H9 (cell line): Measurements from ENCODE around the gene CDRT4. TPM values are rescaled to one million over a fixed set of nuclear protein-coding genes. Genes with fewer than 3 reads are reported as not detected.
A peak's percentile ranks its signal among the peaks of the same experiment; 100 is the strongest.

ENCODE experiments used
- DNase-seq: peaks from one replicate; pipeline ENCODE4 v3.0.0-alpha.2; 2017
- H2AFZ ChIP-seq: one replicate; pipeline ENCODE4 v1.6.1; 2013; ENCODE audit warnings: mild to moderate bottlenecking, low read length, control low read depth, moderate library complexity
- H2AK5ac ChIP-seq: 2 replicates; pipeline ENCODE4 v1.6.1; 2013; ENCODE audit warnings: low read length, control low read depth, mixed read lengths; ENCODE audit not compliant: insufficient read length
- H2BK120ac ChIP-seq: one replicate; pipeline ENCODE4 v1.6.1; 2013; ENCODE audit warnings: low read depth, mild to moderate bottlenecking, low read length, control low read depth, inconsistent platforms; ENCODE audit not compliant: poor library complexity, severe bottlenecking
- H2BK12ac ChIP-seq: 2 replicates; pipeline ENCODE4 v1.6.1; 2013; ENCODE audit warnings: low read length, control low read depth, mixed read lengths, low read depth; ENCODE audit not compliant: insufficient read length
- H2BK15ac ChIP-seq: 2 replicates; pipeline ENCODE4 v1.6.1; 2013; ENCODE audit warnings: low read depth, low read length, control low read depth
- H2BK20ac ChIP-seq: one replicate; pipeline ENCODE4 v1.6.1; 2013; ENCODE audit warnings: low read depth, mild to moderate bottlenecking, low read length, control low read depth, inconsistent platforms; ENCODE audit not compliant: poor library complexity, severe bottlenecking
- H2BK5ac ChIP-seq: 2 replicates; pipeline ENCODE4 v1.6.1; 2013; ENCODE audit warnings: low read length, control low read depth, mixed read lengths; ENCODE audit not compliant: insufficient read length
- H3K14ac ChIP-seq: 2 replicates; pipeline ENCODE4 v1.6.1; 2013; ENCODE audit warnings: low read length, control low read depth; ENCODE audit not compliant: insufficient read depth
- H3K18ac ChIP-seq: 2 replicates; pipeline ENCODE4 v1.6.1; 2013; ENCODE audit warnings: low read depth, mild to moderate bottlenecking, mixed read lengths, low read length, control low read depth; ENCODE audit not compliant: insufficient read length
- H3K23ac ChIP-seq: 2 replicates; pipeline ENCODE4 v1.6.1; 2013; ENCODE audit warnings: low read length, control low read depth, mixed read lengths, low read depth; ENCODE audit not compliant: insufficient read length
- H3K23me2 ChIP-seq: 2 replicates; pipeline ENCODE4 v1.6.1; 2013; ENCODE audit warnings: low read depth, mild to moderate bottlenecking, mixed read lengths, low read length, control low read depth; ENCODE audit not compliant: insufficient read length, poor library complexity, severe bottlenecking
- H3K27ac ChIP-seq: 2 replicates; pipeline ENCODE4 v1.5.1; 2013; ENCODE audit warnings: low read length, control low read depth, mixed read lengths, low read depth; ENCODE audit not compliant: insufficient read length
- H3K27me3 ChIP-seq: 2 replicates; pipeline ENCODE4 v1.6.1; 2013; ENCODE audit warnings: low read length, control low read depth, inconsistent platforms; ENCODE audit not compliant: insufficient read depth
- H3K4ac ChIP-seq: 2 replicates; pipeline ENCODE4 v1.6.1; 2013; ENCODE audit warnings: low read depth, mild to moderate bottlenecking, control low read depth, inconsistent platforms, low read length, moderate library complexity
- H3K4me1 ChIP-seq: 2 replicates; pipeline ENCODE4 v1.6.1; 2013; ENCODE audit warnings: low read length, control low read depth, inconsistent platforms; ENCODE audit not compliant: insufficient read depth
- H3K4me2 ChIP-seq: 2 replicates; pipeline ENCODE4 v1.6.1; 2013; ENCODE audit warnings: low read length, control low read depth, mixed read lengths; ENCODE audit not compliant: insufficient read length, insufficient read depth
- H3K56ac ChIP-seq: 2 replicates; pipeline ENCODE4 v1.6.1; 2013; ENCODE audit warnings: low read depth, mild to moderate bottlenecking, mixed read lengths, low read length, control low read depth; ENCODE audit not compliant: insufficient read length
- H3K79me1 ChIP-seq: 2 replicates; pipeline ENCODE4 v1.6.1; 2013; ENCODE audit warnings: low read depth, mild to moderate bottlenecking, moderate library complexity, low read length, control low read depth, inconsistent platforms; ENCODE audit not compliant: insufficient read depth, poor library complexity, severe bottlenecking
- H3K79me2 ChIP-seq: 2 replicates; pipeline ENCODE4 v1.6.1; 2013; ENCODE audit warnings: low read length, control low read depth, inconsistent platforms; ENCODE audit not compliant: insufficient read depth
- H3K9ac ChIP-seq: 2 replicates; pipeline ENCODE4 v1.6.1; 2013; ENCODE audit warnings: low read length, control low read depth, mixed read lengths; ENCODE audit not compliant: insufficient read length; ENCODE audit errors: extremely low read depth
- H3K9me3 ChIP-seq: one replicate; pipeline ENCODE4 v1.6.1; 2013; ENCODE audit warnings: low read depth, low read length, inconsistent platforms; ENCODE audit not compliant: control insufficient read depth
- H3T11ph ChIP-seq: one replicate; pipeline ENCODE4 v1.6.1; 2013; ENCODE audit warnings: mild to moderate bottlenecking, low read length, control low read depth, inconsistent platforms
- H4K20me1 ChIP-seq: one replicate; pipeline ENCODE4 v1.6.1; 2013; ENCODE audit not compliant: control insufficient read depth, insufficient read length, insufficient read depth
- H4K5ac ChIP-seq: 2 replicates; pipeline ENCODE4 v1.6.1; 2013; ENCODE audit warnings: low read depth, mild to moderate bottlenecking, mixed read lengths, low read length, control low read depth; ENCODE audit not compliant: insufficient read length
- H4K8ac ChIP-seq: replicated peaks from 2 replicates; pipeline ENCODE4 v1.6.1; 2013; ENCODE audit warnings: low read length, control low read depth, mixed read lengths, low read depth; ENCODE audit not compliant: insufficient read length
- H4K91ac ChIP-seq: 2 replicates; pipeline ENCODE4 v1.6.1; 2013; ENCODE audit warnings: low read depth, mild to moderate bottlenecking, moderate library complexity, mixed read lengths, low read length, control low read depth; ENCODE audit not compliant: insufficient read length
- H3K27ac Mint-ChIP-seq, 3 experiments: 2 replicates in 2 of 3; 3 replicates in 1 of 3; pipeline ENCODE4 v1.8.0; 2020 to 2021; ENCODE audit warnings: mixed read lengths in 3 of 3, mild to moderate bottlenecking in 1 of 3, moderate library complexity in 1 of 3
- H3K27me3 Mint-ChIP-seq: 2 replicates; pipeline ENCODE4 v1.8.0; 2021; ENCODE audit warnings: low read depth, mild to moderate bottlenecking, moderate library complexity, mixed read lengths
- H3K36me3 Mint-ChIP-seq, 3 experiments: 2 replicates in 2 of 3; 3 replicates in 1 of 3; pipeline ENCODE4 v1.8.0; 2020 to 2021; ENCODE audit warnings: low read depth in 3 of 3, mixed read lengths in 3 of 3; ENCODE audit not compliant: insufficient read depth in 1 of 3
- H3K4me1 Mint-ChIP-seq, 2 experiments: 2 replicates each; pipeline ENCODE4 v1.8.0; 2020; ENCODE audit warnings: mixed read lengths in 2 of 2
- H3K4me3 Mint-ChIP-seq, 2 experiments: 2 replicates in 1 of 2; 3 replicates in 1 of 2; pipeline ENCODE4 v1.8.0; 2020 to 2021; ENCODE audit warnings: mild to moderate bottlenecking in 2 of 2, mixed read lengths in 2 of 2, moderate library complexity in 1 of 2
- H3K9me3 Mint-ChIP-seq, 2 experiments: 2 replicates in 1 of 2; 3 replicates in 1 of 2; pipeline ENCODE4 v1.8.0; 2020; ENCODE audit warnings: mild to moderate bottlenecking in 2 of 2, mixed read lengths in 2 of 2, moderate library complexity in 1 of 2
- CTCF ChIP-seq: fragments of 200-600 bp; sonication (generic); conservative IDR thresholded peaks from 3 replicates; pipeline ENCODE4 v1.8.0; 2021; ENCODE audit warnings: antibody characterized with exemption, mild to moderate bottlenecking
- whole genome bisulfite sequencing: extraction: QIAGEN DNeasy Blood & Tissue Kit; methylation state at CpG from one replicate; pipeline ENCODE4 v1.1.7; 2013; ENCODE audit warnings: missing lambda C conversion rate, low lambda C conversion rate, mixed read lengths; ENCODE audit not compliant: insufficient read length; ENCODE audit errors: extremely low coverage; 5-methylcytosine and 5-hydroxymethylcytosine counted together
- total RNA-seq: library from RNA; stranded (reverse); gene quantifications from 2 replicates; pipeline ENCODE4 v1.2.1, GENCODE V29; 2021

Gene CDRT4
- total RNA-seq, 1 experiment from 2014 or later: 3.8 TPM

- Histone ChIP-seq H3K27ac (no peak overlapping the region), H3K56ac (no peak overlapping the region), H4K8ac (no peak overlapping the region), H3K23me2 (no peaks in the 10 kb centered on the region), H2BK15ac (no peak overlapping the region), H3K4me1 (no peaks in the 10 kb centered on the region), H4K91ac (no peak overlapping the region), H2AK5ac (no peak overlapping the region), H3K23ac (no peak overlapping the region), H3K14ac (no peak overlapping the region), H3K18ac (no peak overlapping the region), H3K79me1 (no peaks in the 10 kb centered on the region), H2BK5ac (no peak overlapping the region), H4K20me1 (no peaks in the 10 kb centered on the region), H2BK20ac (no peak overlapping the region), H2AFZ (no peak overlapping the region), H3K4ac (no peak overlapping the region), H3K9ac (no peak overlapping the region), H3K27me3 (no peaks in the 10 kb centered on the region), H3K9me3 (no peaks in the 10 kb centered on the region), H2BK12ac (no peak overlapping the region), H3T11ph (no peak overlapping the region), H3K79me2 (no peaks in the 10 kb centered on the region), H2BK120ac (no peak overlapping the region), H4K5ac (no peak overlapping the region), H3K4me2 (no peak overlapping the region)
- no peak for TF ChIP-seq CTCF
- DNase-seq: no peak
- Mint-ChIP-seq H3K9me3 (no peaks in the 10 kb centered on the region), H3K36me3 (no peaks in the 10 kb centered on the region), H3K4me1 (0 out of 4 replicates have a peak, but pooled peaks cover under 1 to 4% of the 10 kb centered on the region in 2 experiments), H3K27me3 (peaks cover 4% of the 10 kb centered on the region), H3K4me3 (no peak overlapping the region), H3K27ac (peak overlapping the region in 1 of 3 experiments; percentile 25; a peak in 1 of 7 replicates)
- no CpG with 5 or more reads among the region's 3 CpGs for WGBS
Observed at GRCh38 chr17:15403276-15403939, 64.0 kb downstream of the CDRT4 start.
